Body of pancreas (tissue), 4 donors: ENCODE results near the gene CPLX3. TPM values are rescaled to one million over a fixed set of nuclear protein-coding genes. Genes with fewer than 3 reads are reported as not detected.

ENCODE experiments used
- ATAC-seq: fragments of 150-250 bp; one replicate; pipeline ENCODE4 v1.9.1; 2016
- DNase-seq, 4 donors: peaks; one replicate each; pipeline ENCODE4 v3.0.0-alpha.2; 2019
- H3K27ac ChIP-seq, 4 donors: fragments of 200-600 bp; sonication (generic); 1 replicate in 3 of 4; 2 replicates in 1 of 4; pipeline versions ENCODE4 v1.5.1 to v1.6.1; 2016 to 2019; ENCODE audit warnings: mild to moderate bottlenecking in 1 of 4, mixed read lengths in 1 of 4, moderate library complexity in 1 of 4
- H3K27me3 ChIP-seq, 2 donors: fragments of 200-600 bp; sonication (generic); one replicate each; pipeline ENCODE4 v1.6.0; 2016; ENCODE audit warnings: mild to moderate bottlenecking in 1 of 2
- H3K36me3 ChIP-seq, 2 donors: fragments of 200-600 bp; sonication (generic); replicated peaks in 1 of 2; 2 replicates each; pipeline ENCODE4 v1.5.1; 2016; ENCODE audit warnings: low read depth in 2 of 2; ENCODE audit not compliant: insufficient read depth in 1 of 2
- H3K4me1 ChIP-seq: fragments of 200-600 bp; sonication (generic); one replicate; pipeline ENCODE4 v1.6.0; 2016
- H3K4me3 ChIP-seq, 2 donors: fragments of 200-600 bp; sonication (generic); 1 replicate in 1 of 2; 2 replicates in 1 of 2; pipeline ENCODE4 v1.5.1; 2016 to 2019
- H3K9me3 ChIP-seq, 3 donors: fragments of 200-600 bp; sonication (generic); 1 replicate in 2 of 3; 2 replicates in 1 of 3; pipeline ENCODE4 v1.5.1; 2016
- CTCF ChIP-seq, 7 experiments: fragments of 450-650 bp in 4 of 7; fragments of 200-600 bp in 3 of 7; sonication (generic) in 3 of 7; IDR thresholded peaks; one replicate each; pipeline ENCODE4 v1.5.1; 2016 to 2019; ENCODE audit warnings: antibody characterized with exemption in 7 of 7
- POLR2A ChIP-seq, 3 donors: fragments of 450-650 bp; IDR thresholded peaks; one replicate each; pipeline ENCODE4 v1.6.1; 2016; ENCODE audit warnings: antibody characterized with exemption in 3 of 3, mild to moderate bottlenecking in 2 of 3
- WGBS, 2 donors: methylation state at CpG; one replicate each; pipeline ENCODE4 v1.1.5; 2017; 5-methylcytosine and 5-hydroxymethylcytosine counted together
- intact Hi-C: fragments of 100-400 bp; cut with DNase I; formaldehyde crosslinking; loops from one replicate; pipeline ENCODE4 v1.15.1; 2023
- total RNA-seq, 2 donors: library from RNA; depleted of rRNA; stranded (reverse); fragments of >200 nt; gene quantifications; one replicate each; pipeline ENCODE4 v1.1.0, GENCODE V29; 2016

The CPLX3 gene
- total RNA-seq, 2 donors from 2014 or later = not detected

GRCh38 chr15:74830868-74831267 is 4.4 kb downstream of the CPLX3 start:
- Histone ChIP-seq H3K4me1 (peaks cover 6% of the 10 kb centered on the region), H3K36me3 (no peaks in the 10 kb centered on the region), H3K27ac (no peak overlapping the region), H3K9me3 (no peaks in the 10 kb centered on the region), H3K4me3 (no peak overlapping the region), H3K27me3 (peaks cover 0 to 18% of the 10 kb centered on the region in 2 donors)
- intact Hi-C loops = no loop called here
- DNase-seq = no peak
- ATAC-seq = no peak
- TF ChIP-seq POLR2A (IDR thresholded peaks at IDR 0.05) = no peak
- TF ChIP-seq CTCF (IDR thresholded peaks at IDR 0.05) = no peak
- 78% methylated on average over 5 of the region's 5 CpGs; no CpG with 5 or more reads in 1 of the 2 donors for WGBS, 2 donors

DNA sequence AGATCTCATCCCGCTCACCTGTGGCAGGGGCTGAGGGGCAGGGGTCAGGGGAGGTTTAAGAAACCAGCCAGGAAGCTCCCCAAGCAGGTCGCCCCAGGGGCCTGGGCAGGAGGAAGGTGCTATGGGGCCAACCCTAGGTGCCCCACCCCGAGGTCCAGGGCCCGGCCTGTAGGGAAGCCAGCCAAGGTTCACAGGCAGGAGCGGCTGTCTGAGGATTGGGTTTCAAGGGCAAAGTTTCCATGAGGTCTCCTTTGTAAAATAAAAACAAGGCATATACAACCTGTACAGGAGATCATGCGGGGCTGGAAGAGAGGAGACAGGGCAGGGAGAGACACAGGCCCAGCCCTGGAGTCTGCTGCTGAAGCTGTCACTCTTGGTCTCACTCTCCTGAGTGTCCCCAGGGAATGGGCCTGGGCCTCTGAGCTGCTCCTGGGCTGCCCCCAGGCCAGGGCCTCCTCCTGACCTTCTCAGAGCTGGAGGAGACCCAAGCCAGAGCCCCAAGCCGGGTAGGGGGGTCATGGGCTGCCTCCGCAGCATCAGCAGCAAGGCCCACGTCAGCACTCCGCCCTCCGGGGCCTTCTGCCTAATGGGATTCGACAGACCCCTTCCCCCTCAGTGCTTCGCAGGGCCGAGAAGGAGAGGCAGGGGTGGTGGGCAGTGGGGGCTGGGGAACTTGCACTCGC is 5.5 kb downstream of the CPLX3 start:
- H3K4me1 ChIP-seq = peaks cover under 1% of the 10 kb centered on the region
- no peak for TF ChIP-seq POLR2A (IDR thresholded peaks at IDR 0.05)
- TF ChIP-seq CTCF (IDR thresholded peaks at IDR 0.05) = no peak
- H3K27me3 ChIP-seq = peaks cover 0 to 14% of the 10 kb centered on the region in 2 donors
- ATAC-seq (no peak), DNase-seq (no peak)
- H3K4me3 ChIP-seq = no peak overlapping the region
- no peak overlapping the region for H3K27ac ChIP-seq
- 56 to 65% methylated on average over 8 to 15 of the region's 15 CpGs for WGBS, 2 donors
- H3K36me3 ChIP-seq = no peaks in the 10 kb centered on the region
- H3K9me3 ChIP-seq = no peaks in the 10 kb centered on the region
- intact Hi-C loops = no loop called here

DNA sequence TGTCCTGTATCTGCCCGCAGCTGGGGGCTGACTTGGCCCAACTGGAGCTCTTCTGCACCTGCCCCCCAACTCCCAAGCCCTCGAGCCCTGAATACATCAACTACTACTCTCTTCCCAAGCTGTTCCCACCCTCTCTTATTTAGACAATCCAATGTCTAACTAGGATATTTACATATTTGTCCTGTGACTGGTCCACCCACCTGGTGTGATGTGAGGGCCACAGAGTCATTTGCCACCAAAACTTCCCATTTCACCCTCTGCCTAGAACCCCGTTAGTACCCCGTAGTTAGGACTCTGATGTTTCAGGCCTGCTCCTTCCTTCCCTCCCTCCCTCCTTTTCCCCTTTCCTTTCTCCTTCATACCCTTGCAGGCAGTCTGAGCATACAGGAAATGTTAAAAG is 6.4 kb downstream of the CPLX3 start:
- TF ChIP-seq POLR2A (IDR thresholded peaks at IDR 0.05) = no peak
- TF ChIP-seq CTCF (IDR thresholded peaks at IDR 0.05) = no peak
- intact Hi-C loops = no loop called here
- ATAC-seq (no peak), DNase-seq (no peak)
- Histone ChIP-seq H3K27me3 (peaks cover 0 to 5% of the 10 kb centered on the region in 2 donors), H3K4me1 (no peaks in the 10 kb centered on the region), H3K36me3 (no peaks in the 10 kb centered on the region), H3K9me3 (no peaks in the 10 kb centered on the region), H3K4me3 (no peak overlapping the region), H3K27ac (no peak overlapping the region)
- 65 to 75% methylated on average over 4 of the region's 4 CpGs for WGBS, 2 donors

GRCh38 chr15:74833376-74834107 is 7.1 kb downstream of the CPLX3 start:
- DNase-seq (no peak), ATAC-seq (no peak)
- intact Hi-C loops = no loop called here
- H3K27ac ChIP-seq = no peak overlapping the region
- TF ChIP-seq POLR2A (IDR thresholded peaks at IDR 0.05) (no peak), CTCF (IDR thresholded peaks at IDR 0.05) (no peak)
- H3K4me3 ChIP-seq = no peak overlapping the region
- H3K36me3 ChIP-seq = no peaks in the 10 kb centered on the region
- H3K4me1 ChIP-seq = no peaks in the 10 kb centered on the region
- WGBS, 2 donors = 60 to 75% methylated on average over 4 to 12 of the region's 12 CpGs
- H3K27me3 ChIP-seq = no peaks in the 10 kb centered on the region
- H3K9me3 ChIP-seq = no peaks in the 10 kb centered on the region
